Kidney (tissue), 14 donors: Measurements from ENCODE around the gene EPM2AIP1. TPM values are rescaled to one million over a fixed set of nuclear protein-coding genes. Genes with fewer than 3 reads are reported as not detected.

Experiments used
- DNase-seq, 5 donors: peaks; one replicate each; pipeline ENCODE4 v3.0.0-alpha.2; 2013 to 2020
- FAIRE-seq: peaks from 2 replicates; lab custom pipeline; 2012; peaks lifted over from hg19 to GRCh38; lab: Jason Lieb, UNC
- H3K27ac ChIP-seq, 2 donors: one replicate each; pipeline ENCODE4 v1.7.0; 2013; ENCODE audit warnings: low read depth in 2 of 2, low read length in 2 of 2, inconsistent platforms in 1 of 2
- H3K27me3 ChIP-seq: one replicate; pipeline ENCODE4 v1.7.1; 2013; ENCODE audit warnings: low read length, inconsistent platforms; ENCODE audit not compliant: control insufficient read depth, insufficient read depth
- H3K36me3 ChIP-seq, 3 donors: one replicate each; pipeline versions ENCODE4 v1.7.0 to v1.7.1; 2013; ENCODE audit warnings: low read length in 3 of 3, control low read depth in 1 of 3, inconsistent platforms in 1 of 3; ENCODE audit not compliant: insufficient read depth in 3 of 3, control insufficient read depth in 2 of 3
- H3K4me1 ChIP-seq, 3 donors: one replicate each; pipeline versions ENCODE4 v1.7.0 to v1.7.1; 2013; ENCODE audit warnings: low read length in 3 of 3, inconsistent platforms in 1 of 3, low read depth in 1 of 3; ENCODE audit not compliant: control insufficient read depth in 2 of 3, insufficient read depth in 2 of 3
- H3K4me3 ChIP-seq, 3 donors: one replicate each; pipeline versions ENCODE4 v1.7.0 to v1.8.1; 2013; ENCODE audit warnings: low read length in 3 of 3, control low read depth in 1 of 3, inconsistent platforms in 1 of 3
- H3K9ac ChIP-seq, 3 donors: one replicate each; pipeline versions ENCODE4 v1.7.0 to v1.7.1; 2013; ENCODE audit warnings: low read length in 3 of 3, control low read depth in 1 of 3, inconsistent platforms in 1 of 3
- H3K9me3 ChIP-seq, 3 donors: one replicate each; pipeline versions ENCODE4 v1.7.0 to v1.7.1; 2013; ENCODE audit warnings: low read length in 3 of 3, control low read depth in 1 of 3, inconsistent platforms in 1 of 3; ENCODE audit not compliant: control insufficient read depth in 2 of 3, insufficient read depth in 1 of 3
- intact Hi-C: fragments of 100-400 bp; cut with DNase I; formaldehyde crosslinking; loops from one replicate; pipeline ENCODE4 v1.11.1; 2022
- polyA plus RNA-seq: library from polyadenylated mRNA; stranded (reverse); fragments of 350-450 nt; fragmentation: Illumina TruSeq; extraction: RNeasy Lipid Tissue Mini Kit (QIAGEN cat#74804); gene quantifications from one replicate; pipeline ENCODE4 v1.2.3, GENCODE V29; 2014; ENCODE audit warnings: low read depth, low replicate concordance; ENCODE audit not compliant: insufficient read depth
- total RNA-seq: library from RNA; stranded (reverse); fragmentation: NEBNext Ultra II Directional; extraction: Animal tissue kit (Norgen Biotek cat#: 25700); gene quantifications from one replicate; pipeline ENCODE4 v1.2.1, GENCODE V29; 2021
- TF ChIP-seq, protein P1 (sequence below): IDR thresholded peaks from 3 replicates; pipeline ENCODE4 v1.5.1; 2012; ENCODE audit warnings: mild to moderate bottlenecking, moderate library complexity, borderline replicate concordance; ENCODE audit not compliant: insufficient read depth; ENCODE audit errors: extremely low read depth
- donor health status: control.
- donor health status: control.
- donor health status: control.
- donor health status: control.
- donor health status: control.
- donor health status: DM: yes; HTN: yes; CAD: no.
- donor health status: Normal renal cell carcinoma (clear cell type).

The EPM2AIP1 gene
- total and polyA plus RNA-seq, 2 donors from 2014 or later, result 7.4 to 26.5 TPM

DNA sequence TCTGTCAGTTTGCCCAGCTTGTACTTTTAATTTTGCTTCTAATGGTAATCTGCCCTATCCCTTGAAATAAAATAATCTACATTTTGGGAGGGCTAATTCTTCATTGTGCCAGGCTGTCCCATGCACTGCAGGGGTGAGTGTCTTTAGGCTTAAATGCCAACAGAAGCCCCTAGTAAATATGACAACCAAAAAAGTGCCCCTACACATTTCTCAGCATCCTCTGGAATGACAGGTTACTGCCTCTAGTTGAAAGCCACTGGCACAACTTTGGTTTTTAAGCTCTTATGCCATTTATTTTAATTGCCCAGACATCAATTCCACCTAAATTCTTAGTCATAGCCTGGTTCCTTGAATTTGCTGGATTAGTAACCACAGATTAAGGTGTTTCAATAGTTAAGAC is 3.4 kb downstream of the EPM2AIP1 start:
- TF ChIP-seq, protein P1, sequence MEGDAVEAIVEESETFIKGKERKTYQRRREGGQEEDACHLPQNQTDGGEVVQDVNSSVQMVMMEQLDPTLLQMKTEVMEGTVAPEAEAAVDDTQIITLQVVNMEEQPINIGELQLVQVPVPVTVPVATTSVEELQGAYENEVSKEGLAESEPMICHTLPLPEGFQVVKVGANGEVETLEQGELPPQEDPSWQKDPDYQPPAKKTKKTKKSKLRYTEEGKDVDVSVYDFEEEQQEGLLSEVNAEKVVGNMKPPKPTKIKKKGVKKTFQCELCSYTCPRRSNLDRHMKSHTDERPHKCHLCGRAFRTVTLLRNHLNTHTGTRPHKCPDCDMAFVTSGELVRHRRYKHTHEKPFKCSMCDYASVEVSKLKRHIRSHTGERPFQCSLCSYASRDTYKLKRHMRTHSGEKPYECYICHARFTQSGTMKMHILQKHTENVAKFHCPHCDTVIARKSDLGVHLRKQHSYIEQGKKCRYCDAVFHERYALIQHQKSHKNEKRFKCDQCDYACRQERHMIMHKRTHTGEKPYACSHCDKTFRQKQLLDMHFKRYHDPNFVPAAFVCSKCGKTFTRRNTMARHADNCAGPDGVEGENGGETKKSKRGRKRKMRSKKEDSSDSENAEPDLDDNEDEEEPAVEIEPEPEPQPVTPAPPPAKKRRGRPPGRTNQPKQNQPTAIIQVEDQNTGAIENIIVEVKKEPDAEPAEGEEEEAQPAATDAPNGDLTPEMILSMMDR, result no peak
- DNase-seq (no peak), FAIRE-seq (no peak)
- Histone ChIP-seq H3K27ac (no peak overlapping the region), H3K36me3 (peaks cover 0 to 21% (median 14%) of the 10 kb centered on the region in 3 donors), H3K4me1 (peaks cover 0 to 23% (median 16%) of the 10 kb centered on the region in 3 donors), H3K4me3 (peak overlapping the region in 1 of 3 donors; percentile 8), H3K27me3 (no peaks in the 10 kb centered on the region), H3K9ac (no peak overlapping the region), H3K9me3 (no peaks in the 10 kb centered on the region)
- intact Hi-C loops, result no loop called here

DNA sequence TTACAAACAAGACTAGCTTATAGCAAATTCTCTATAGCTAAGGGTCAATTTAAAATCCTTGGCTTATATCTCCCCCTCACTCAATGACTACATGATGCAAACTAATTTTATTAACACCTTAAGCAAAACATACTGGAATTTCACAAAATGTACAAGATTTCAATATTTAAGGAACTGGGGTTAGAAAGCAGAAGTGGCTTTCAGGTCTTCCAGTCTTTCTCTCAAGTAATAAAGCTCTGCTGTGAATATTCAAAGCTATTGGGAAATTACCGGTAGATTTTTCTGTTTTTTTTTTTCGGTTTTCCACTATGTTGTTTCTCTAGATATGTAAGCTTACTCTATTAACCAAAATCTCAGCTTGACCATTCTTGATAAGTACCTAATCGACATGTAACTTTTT is 3.9 kb downstream of the EPM2AIP1 start:
- H3K4me1 ChIP-seq, result peaks cover 0 to 18% (median 16%) of the 10 kb centered on the region in 3 donors
- H3K4me3 ChIP-seq, result no peak overlapping the region
- TF ChIP-seq, protein P1, result no peak
- no peaks in the 10 kb centered on the region for H3K27me3 ChIP-seq
- no peak overlapping the region for H3K9ac ChIP-seq
- H3K9me3 ChIP-seq, result no peaks in the 10 kb centered on the region
- DNase-seq (no peak), FAIRE-seq (no peak)
- H3K36me3 ChIP-seq, result peaks cover 2 to 21% (median 16%) of the 10 kb centered on the region in 3 donors
- intact Hi-C loops, result no loop called here
- no peak overlapping the region for H3K27ac ChIP-seq

DNA sequence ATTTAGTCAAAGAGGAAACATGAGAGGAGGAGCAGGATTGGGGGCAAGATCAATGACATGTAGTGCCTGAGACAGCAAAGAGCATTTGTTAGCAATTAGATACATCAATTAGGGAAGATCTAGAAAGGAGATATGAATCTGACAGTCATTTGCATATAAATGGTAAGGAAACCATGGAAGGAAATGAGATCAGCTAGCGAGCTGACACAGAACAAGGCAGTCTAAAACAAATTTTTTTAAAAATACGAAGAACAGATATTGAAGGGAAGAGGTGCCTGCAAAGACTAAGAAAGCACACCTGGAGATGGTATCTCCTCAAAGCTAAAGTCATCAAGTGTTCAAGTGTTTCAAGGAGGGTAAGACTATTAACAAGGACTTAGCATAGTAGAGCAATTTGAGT is 4.6 kb downstream of the EPM2AIP1 start:
- Histone ChIP-seq H3K4me1 (peaks cover 0 to 18% (median 16%) of the 10 kb centered on the region in 3 donors), H3K9me3 (no peaks in the 10 kb centered on the region), H3K9ac (no peak overlapping the region), H3K36me3 (peaks cover 2 to 21% (median 18%) of the 10 kb centered on the region in 3 donors), H3K27me3 (no peaks in the 10 kb centered on the region), H3K4me3 (no peak overlapping the region), H3K27ac (no peak overlapping the region)
- TF ChIP-seq, protein P1, result no peak
- FAIRE-seq, result no peak
- intact Hi-C loops, result no loop called here
- no peak for DNase-seq

DNA sequence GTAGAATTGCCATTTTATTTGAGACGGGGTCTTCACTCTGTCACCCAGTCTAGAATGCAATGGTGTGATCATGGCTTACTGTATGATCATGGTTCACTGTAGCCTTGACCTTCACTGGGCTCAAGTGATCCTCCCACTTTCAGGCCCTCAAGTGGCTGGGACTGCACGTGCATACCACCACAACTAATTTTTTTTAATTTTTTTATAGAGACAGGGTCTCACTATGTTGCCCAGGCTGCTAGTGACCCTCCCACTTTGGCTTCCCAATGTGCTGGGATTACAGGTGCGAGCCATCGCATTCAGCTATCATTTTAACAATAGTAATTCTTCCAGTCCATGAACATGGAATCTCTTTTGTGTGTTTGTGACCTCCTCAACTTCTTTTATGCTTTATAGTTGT is 11.9 kb downstream of the EPM2AIP1 start:
- Histone ChIP-seq H3K36me3 (peaks cover 2 to 17% (median 11%) of the 10 kb centered on the region in 3 donors), H3K9me3 (peaks cover 0 to 2% (median 0%) of the 10 kb centered on the region in 3 donors), H3K27me3 (no peaks in the 10 kb centered on the region), H3K4me1 (no peaks in the 10 kb centered on the region), H3K9ac (no peak overlapping the region), H3K27ac (no peak overlapping the region), H3K4me3 (no peak overlapping the region)
- TF ChIP-seq, protein P1, result no peak
- FAIRE-seq (no peak), DNase-seq (no peak)
- intact Hi-C loops, result no loop called here
